ENCODE data around the gene NSFL1C.
A peak's percentile ranks its signal among the peaks of the same experiment; 100 is the strongest.
"Not testable (repeated sequence)": the region's sequence is repeated elsewhere in the genome, so short reads cannot be mapped to it uniquely, and the experiment has no call there.

NSFL1C gene

DNA sequence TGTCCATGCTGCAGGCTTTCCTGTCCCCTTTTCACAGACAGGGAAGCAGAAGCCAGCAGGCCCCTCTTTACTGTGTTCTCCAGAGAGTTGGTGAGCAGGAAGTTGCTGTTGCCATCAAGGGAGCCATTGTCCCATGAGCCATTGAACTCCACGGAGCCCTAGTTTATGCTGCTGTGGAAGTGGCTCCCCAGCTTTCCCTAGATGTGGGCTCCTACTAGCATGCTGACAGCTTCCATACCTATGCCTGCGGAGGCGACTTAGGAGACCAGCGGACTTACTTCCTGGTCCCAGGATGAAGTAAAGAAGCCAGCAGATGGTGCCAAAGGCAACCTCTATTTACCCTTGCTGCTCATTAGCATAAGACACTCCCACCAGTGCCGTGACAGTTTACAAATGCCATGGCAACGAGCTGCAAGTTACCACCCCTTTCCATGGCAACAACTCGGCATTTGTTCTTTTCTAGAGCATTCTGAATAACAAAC lies 43.0 kb downstream of the NSFL1C start:
- DNase-seq (ENCODE audit: low read depth) = no peak

DNA sequence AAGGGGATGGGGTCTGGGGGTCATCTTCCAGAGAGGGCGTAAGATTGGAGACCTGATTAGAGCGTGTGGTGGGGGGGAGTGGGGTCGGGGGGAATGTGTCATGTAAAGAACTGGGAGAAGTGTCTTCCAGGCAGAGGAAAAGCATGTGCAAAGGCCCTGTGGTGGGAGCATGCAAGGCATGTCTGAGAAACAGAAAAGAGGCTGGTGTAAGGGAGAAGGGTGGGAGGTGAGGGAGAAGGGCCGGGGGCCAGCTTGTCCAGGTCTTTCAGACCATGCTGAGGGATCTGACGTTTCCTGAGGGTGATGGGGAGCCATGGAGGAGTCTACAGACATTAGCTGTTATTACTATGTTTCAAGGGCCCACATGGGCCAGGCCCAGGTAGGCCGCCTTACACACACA lies 43.4 kb downstream of the NSFL1C start:
- no peak for DNase-seq (ENCODE audit: low read depth)

DNA sequence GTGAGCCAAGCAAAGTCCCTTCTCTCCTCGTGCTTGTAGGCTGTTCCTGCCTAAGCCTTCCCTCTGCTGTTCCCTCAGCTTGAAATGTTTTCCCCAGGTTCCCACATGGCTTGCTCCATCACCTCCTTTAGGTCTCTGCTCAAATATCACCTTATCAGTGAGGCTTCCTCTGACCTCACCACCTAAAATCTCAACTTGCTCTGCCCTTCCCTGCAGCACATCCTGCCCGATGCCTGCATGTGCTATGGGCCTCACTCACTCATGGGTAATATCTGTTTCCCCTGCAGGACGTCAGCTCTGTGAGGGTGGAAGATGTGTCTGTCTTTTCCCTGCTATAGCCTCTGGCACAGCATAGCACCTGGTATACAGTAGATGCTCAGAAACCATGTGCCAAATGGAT lies 43.9 kb downstream of the NSFL1C start:
- no peak for DNase-seq (ENCODE audit: low read depth)

DNA sequence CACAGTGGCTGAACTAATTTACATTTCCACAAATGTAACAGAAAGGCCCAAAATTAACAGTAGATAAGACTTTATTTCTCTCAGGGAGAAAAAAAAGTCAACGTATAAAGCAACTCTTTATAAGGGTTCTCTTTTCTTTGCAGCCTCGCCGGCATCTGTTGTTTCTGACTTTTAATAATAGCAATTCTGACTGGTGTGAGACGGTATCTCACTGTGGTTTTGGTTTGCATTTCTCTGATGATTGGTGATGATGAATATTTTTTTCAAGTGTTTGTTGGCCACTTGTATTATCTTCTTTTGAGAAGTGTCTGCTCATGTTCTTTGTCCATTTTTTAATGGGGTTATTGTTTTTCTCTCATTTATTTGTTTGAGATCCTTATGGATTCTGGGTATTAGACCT lies 46.6 kb downstream of the NSFL1C start:
- no peak for DNase-seq (ENCODE audit: low read depth)

- DNase-seq (ENCODE audit: low read depth) = no peak
Observed at GRCh38 chr20:1418350-1418749, 48.3 kb downstream of the NSFL1C start.

- DNase-seq (ENCODE audit: low read depth) = no peak
Observed at GRCh38 chr20:1417790-1418189, 48.9 kb downstream of the NSFL1C start.

- DNase-seq (ENCODE audit: low read depth) = no peak
Observed at GRCh38 chr20:1417273-1417672, 49.4 kb downstream of the NSFL1C start.

DNA sequence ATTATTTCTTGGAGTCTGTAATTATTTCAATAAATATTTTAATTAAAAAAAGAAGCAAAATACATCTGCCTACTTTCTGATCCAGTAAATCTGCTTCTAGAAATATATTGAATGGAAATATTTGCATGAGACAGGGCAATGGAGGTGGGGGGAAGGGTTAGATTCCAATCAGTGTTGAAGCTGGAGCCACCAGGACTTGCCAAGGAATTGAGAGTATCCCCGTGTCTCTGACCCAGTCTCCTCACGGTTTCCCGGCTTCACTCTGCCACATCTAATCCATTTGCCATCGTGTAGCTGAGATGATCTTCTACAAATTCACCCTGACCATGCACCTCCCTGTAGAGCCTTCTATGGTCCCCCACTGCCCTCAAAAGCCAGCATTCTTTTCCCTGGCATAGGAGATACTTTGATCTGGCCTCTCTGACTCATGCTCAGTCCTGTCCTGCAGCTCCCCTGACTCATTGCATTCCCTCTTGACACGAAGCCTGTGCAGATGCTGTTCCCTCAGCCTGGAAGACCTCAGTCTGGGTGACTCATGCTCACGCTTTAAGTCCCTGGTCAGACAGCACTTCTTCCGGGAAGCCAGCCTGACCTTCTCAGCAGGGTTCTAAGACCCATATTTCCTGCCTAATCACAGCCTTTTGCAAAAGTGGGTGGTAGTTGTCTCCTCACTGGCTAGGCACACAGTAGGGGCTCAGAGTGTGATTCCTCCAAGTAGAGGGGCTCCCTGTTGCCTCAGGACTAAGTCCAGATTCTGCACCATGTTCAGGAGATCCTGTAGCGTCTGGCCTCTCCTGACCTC lies 50.8 kb downstream of the NSFL1C start:
- peak; percentile 92 for DNase-seq (ENCODE audit: low read depth)

GRCh38 chr20:1414982-1415381 lies 51.7 kb downstream of the NSFL1C start:
- no peak for DNase-seq (ENCODE audit: low read depth)

DNA sequence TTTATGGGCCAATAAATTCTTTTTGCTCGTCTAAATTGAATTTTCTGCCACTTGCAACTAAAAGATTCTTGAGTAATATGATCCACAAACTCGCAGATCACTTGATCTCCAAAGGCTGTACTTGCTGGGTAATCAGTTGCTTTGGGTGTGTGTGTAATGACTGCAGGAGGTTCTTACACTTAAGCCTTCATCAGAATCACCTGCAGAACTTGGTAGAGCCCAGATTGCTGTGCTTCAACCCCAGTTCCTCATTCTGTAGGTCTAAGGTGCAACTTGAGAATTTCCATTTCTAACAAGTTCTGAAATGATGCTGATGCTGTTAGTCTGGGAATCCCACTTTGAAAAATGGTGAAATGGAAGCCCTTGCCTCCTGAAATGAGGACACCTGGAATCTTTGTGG lies 60.8 kb downstream of the NSFL1C start:
- no peak for DNase-seq (ENCODE audit: low read depth)

DNA sequence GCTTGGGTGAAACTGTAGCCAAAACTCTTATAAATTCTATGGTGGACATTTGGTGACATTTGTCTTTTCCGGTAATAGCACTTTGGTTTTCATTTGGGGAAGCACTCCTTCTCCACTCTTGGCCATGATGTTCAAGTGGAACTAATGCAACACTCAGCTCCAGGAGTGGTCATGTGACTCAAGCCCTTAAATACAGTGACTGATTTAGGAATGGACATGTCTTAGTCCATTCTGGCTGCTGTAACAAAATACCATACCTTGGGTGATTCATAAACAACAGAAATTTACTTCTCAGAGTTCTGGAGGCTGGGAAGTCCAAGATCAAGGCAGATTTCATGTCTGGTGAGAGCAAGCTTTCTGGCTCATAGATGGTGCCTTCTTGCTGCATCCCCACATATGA lies 63.0 kb downstream of the NSFL1C start:
- no peak for DNase-seq (ENCODE audit: low read depth)

DNA sequence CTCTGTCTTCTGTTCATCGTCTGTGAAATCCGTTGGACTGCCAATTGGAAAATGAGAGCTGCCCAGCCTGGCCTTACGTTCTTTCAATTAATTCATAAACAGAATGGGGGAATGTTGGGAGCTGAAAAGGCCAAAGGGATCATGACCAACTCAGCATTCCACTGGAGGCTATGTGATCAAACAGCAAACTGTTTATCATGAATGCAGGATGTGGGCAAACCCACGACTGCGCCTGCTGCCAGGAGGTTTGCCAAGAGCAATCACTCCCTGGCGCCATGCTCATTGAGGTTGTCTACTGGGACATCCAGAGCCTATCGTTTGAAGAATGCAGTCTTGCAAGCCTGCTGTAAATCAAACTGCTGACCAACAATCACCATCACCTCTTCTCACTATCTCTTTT lies 64.5 kb downstream of the NSFL1C start:
- DNase-seq (ENCODE audit: low read depth) = no peak

GRCh38 chr20:1401451-1401907 lies 65.2 kb downstream of the NSFL1C start:
- no peak for DNase-seq (ENCODE audit: low read depth)

GRCh38 chr20:1399678-1400366 lies 66.8 kb downstream of the NSFL1C start:
- not testable (repeated sequence) for DNase-seq (ENCODE audit: low read depth)

- not testable (repeated sequence) for DNase-seq (ENCODE audit: low read depth)
Observed at GRCh38 chr20:1398185-1398584, 68.5 kb downstream of the NSFL1C start.

- DNase-seq (ENCODE audit: low read depth) = no peak
Observed at GRCh38 chr20:1397710-1398109, 68.9 kb downstream of the NSFL1C start.

- DNase-seq (ENCODE audit: low read depth) = no peak
Observed at GRCh38 chr20:1396702-1397101, 69.9 kb downstream of the NSFL1C start.

DNA sequence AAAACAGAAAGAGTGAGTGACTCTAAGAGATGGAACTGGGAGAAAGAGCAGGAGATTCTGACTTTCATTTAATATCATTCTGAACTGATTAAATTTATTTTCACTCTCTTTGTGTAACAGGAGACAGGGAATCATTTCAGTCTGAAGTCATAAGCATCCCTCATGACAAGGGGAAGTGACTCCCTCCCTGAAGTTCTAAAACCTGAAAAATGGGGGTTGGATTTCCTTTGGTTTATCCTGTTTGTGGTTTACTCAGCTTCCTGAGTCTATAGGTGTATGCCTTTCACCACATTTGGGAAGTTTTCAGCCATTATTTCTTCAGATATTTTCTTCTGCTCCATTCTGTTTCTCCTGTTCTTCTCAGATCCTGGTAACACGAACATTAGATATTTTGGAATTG lies 70.4 kb downstream of the NSFL1C start:
- no peak for DNase-seq (ENCODE audit: low read depth)

- DNase-seq (ENCODE audit: low read depth) = no peak
Observed at GRCh38 chr20:1394686-1395085, 72.0 kb downstream of the NSFL1C start.

DNA sequence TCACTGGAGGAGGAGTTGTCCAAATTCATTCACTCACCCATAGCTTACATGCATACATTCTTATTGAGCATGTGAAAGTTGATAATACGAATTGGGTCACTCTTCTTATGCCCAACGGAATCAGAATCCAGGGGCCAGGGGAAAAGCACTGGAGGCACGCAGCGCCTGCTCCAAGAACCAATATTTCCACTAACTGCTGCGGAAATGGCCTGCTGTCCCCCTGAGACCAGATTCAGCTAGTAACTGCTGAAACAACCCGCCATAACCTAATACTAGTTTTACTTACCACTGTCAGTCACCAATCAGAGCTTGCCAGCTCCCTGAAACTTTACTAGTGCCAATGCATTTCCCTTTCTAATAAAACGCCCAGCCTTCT lies 73.2 kb downstream of the NSFL1C start:
- no peak for DNase-seq (ENCODE audit: low read depth)

GRCh38 chr20:1392693-1393506 lies 73.7 kb downstream of the NSFL1C start, which contains the start of gene FKBP1A:
TSS of gene FKBP1A (minus strand) at chr20:1393054. CDS start at chr20:1392998, 56 bp downstream.
- DNase-seq (ENCODE audit: low read depth) = no peak

GRCh38 chr20:1392443-1392692 lies 74.3 kb downstream of the NSFL1C start:
- DNase-seq (ENCODE audit: low read depth) = no peak

Data from non-pigmented ciliary epithelial cell (primary cell).